ENCODE measurements around the gene SCRN2.

GRCh38 chr17:47807421-47807820 is 33.7 kb downstream of the SCRN2 start:
- TF ChIP-seq, protein P1, sequence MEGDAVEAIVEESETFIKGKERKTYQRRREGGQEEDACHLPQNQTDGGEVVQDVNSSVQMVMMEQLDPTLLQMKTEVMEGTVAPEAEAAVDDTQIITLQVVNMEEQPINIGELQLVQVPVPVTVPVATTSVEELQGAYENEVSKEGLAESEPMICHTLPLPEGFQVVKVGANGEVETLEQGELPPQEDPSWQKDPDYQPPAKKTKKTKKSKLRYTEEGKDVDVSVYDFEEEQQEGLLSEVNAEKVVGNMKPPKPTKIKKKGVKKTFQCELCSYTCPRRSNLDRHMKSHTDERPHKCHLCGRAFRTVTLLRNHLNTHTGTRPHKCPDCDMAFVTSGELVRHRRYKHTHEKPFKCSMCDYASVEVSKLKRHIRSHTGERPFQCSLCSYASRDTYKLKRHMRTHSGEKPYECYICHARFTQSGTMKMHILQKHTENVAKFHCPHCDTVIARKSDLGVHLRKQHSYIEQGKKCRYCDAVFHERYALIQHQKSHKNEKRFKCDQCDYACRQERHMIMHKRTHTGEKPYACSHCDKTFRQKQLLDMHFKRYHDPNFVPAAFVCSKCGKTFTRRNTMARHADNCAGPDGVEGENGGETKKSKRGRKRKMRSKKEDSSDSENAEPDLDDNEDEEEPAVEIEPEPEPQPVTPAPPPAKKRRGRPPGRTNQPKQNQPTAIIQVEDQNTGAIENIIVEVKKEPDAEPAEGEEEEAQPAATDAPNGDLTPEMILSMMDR (conservative IDR thresholded peaks at IDR 0.05), result no peak
- TF ChIP-seq ZFX (IDR thresholded peaks at IDR 0.05), result no peak
